OCI-LY7 (cell line): ENCODE measurements around the gene BLACAT1. TPM values are rescaled to one million over a fixed set of nuclear protein-coding genes. Genes with fewer than 3 reads are reported as not detected.
A peak's percentile ranks its signal among the peaks of the same experiment; 100 is the strongest.

Experiments
- BruUV-seq: library from RNA; stranded (reverse); fragments of 400-500 nt; replicated peaks from 2 replicates; lab custom pipeline; 2021; lab: Mats Ljungman, UMichigan
- CTCF ChIA-PET: fragments of 300-600 bp; sonication (Branson Sonifier 250); formaldehyde crosslinking; loops from one replicate; lab custom pipeline; 2022; ENCODE audit warnings: antibody characterized with exemption; ENCODE audit not compliant: unreplicated experiment; lab: Charles Lee
- POLR2A ChIA-PET: fragments of 300-600 bp; sonication (Branson Sonifier 250); formaldehyde crosslinking; loops from one replicate; lab custom pipeline; 2022; ENCODE audit warnings: antibody characterized with exemption; lab: Charles Lee
- DNase-seq: peaks from one replicate; pipeline ENCODE4 v3.0.0-alpha.2; 2015; ENCODE audit warnings: low spot score
- H2AFZ ChIP-seq: fragments of 200-600 bp; sonication (generic), shearing (Covaris generic); 2 replicates; pipeline ENCODE4 v1.6.1; 2014; ENCODE audit warnings: mild to moderate bottlenecking, antibody characterized with exemption, low read length, moderate library complexity
- H3K27ac ChIP-seq: fragments of 200-600 bp; sonication (generic); 2 replicates; pipeline ENCODE4 v1.5.1; 2014; ENCODE audit warnings: mixed run types, low read depth, mild to moderate bottlenecking, moderate library complexity, low read length, inconsistent platforms; ENCODE audit not compliant: poor library complexity, severe bottlenecking
- H3K36me3 ChIP-seq: fragments of 200-600 bp; sonication (generic); 2 replicates; pipeline ENCODE4 v1.6.1; 2014; ENCODE audit warnings: mild to moderate bottlenecking, antibody characterized with exemption, low read length, moderate library complexity, mixed read lengths; ENCODE audit not compliant: insufficient read depth
- H3K4me1 ChIP-seq: fragments of 200-600 bp; sonication (generic); 2 replicates; pipeline ENCODE4 v1.5.1; 2014; ENCODE audit warnings: mild to moderate bottlenecking, low read length; ENCODE audit not compliant: insufficient read depth, poor library complexity, severe bottlenecking
- H3K4me2 ChIP-seq: fragments of 200-600 bp; sonication (generic); 2 replicates; pipeline ENCODE4 v1.6.1; 2014; ENCODE audit warnings: mild to moderate bottlenecking, low read length
- H3K4me3 ChIP-seq: fragments of 200-600 bp; sonication (generic); 2 replicates; pipeline ENCODE4 v1.5.1; 2014; ENCODE audit warnings: mild to moderate bottlenecking, low read depth, low read length; ENCODE audit not compliant: poor library complexity, severe bottlenecking
- H3K79me2 ChIP-seq: fragments of 200-600 bp; sonication (generic); 2 replicates; pipeline ENCODE4 v1.6.1; 2016; ENCODE audit warnings: low read depth, mild to moderate bottlenecking, low read length, moderate library complexity, mixed read lengths; ENCODE audit not compliant: insufficient read depth
- H3K9me2 ChIP-seq: fragments of 200-600 bp; sonication (generic); 2 replicates; pipeline ENCODE4 v1.6.1; 2016; ENCODE audit warnings: mild to moderate bottlenecking, low read length, mixed read lengths; ENCODE audit not compliant: insufficient read depth
- H3K9me3 ChIP-seq: fragments of 200-600 bp; sonication (generic); 2 replicates; pipeline ENCODE4 v1.6.1; 2014; ENCODE audit warnings: mild to moderate bottlenecking, mixed run types, low read length, mixed read lengths
- H4K20me1 ChIP-seq: fragments of 200-600 bp; sonication (generic); 2 replicates; pipeline ENCODE4 v1.6.1; 2014; ENCODE audit warnings: mild to moderate bottlenecking, antibody characterized with exemption, low read length, moderate library complexity, mixed read lengths; ENCODE audit not compliant: insufficient read depth
- CTCF ChIP-seq: fragments of 200-600 bp; sonication (generic); conservative IDR thresholded peaks from 2 replicates; pipeline ENCODE4 v1.5.1; 2014; ENCODE audit warnings: mild to moderate bottlenecking, antibody characterized with exemption, low read length, moderate library complexity, mixed read lengths
- EZH2phosphoT487 ChIP-seq: fragments of 200-600 bp; sonication (generic); IDR thresholded peaks from 2 replicates; pipeline ENCODE4 v1.6.1; 2018; ENCODE audit warnings: low read depth, borderline replicate concordance, mild to moderate bottlenecking, mixed run types, antibody characterized with exemption, low read length, moderate library complexity, mixed read lengths
- intact Hi-C: fragments of 100-400 bp; cut with micrococcal nuclease; formaldehyde crosslinking; loops from one replicate; pipeline ENCODE4 v1.10.0; 2022; ENCODE audit not compliant: unreplicated experiment
- total RNA-seq, 2 experiments: library from RNA; depleted of rRNA in 1 of 2; stranded (reverse); fragments of >200 nt in 1 of 2; shearing (Covaris generic) in 1 of 2; gene quantifications; 2 replicates each; pipeline ENCODE4 v1.2.3, GENCODE V29; 2014 to 2022

BLACAT1 gene
- total RNA-seq, 2 experiments from 2014 or later, result 0.19 to 0.29 TPM

GRCh38 chr1:205456868-205457745, 1.3 kb upstream of the BLACAT1 start:
- intact Hi-C loops, result no loop called here
- H3K27ac ChIP-seq, result no peak overlapping the region
- CTCF ChIA-PET, result no interaction called here

GRCh38 chr1:205456383-205456867, 580 bp upstream of the BLACAT1 start:
- POLR2A ChIA-PET, result no interaction called here
- CTCF ChIA-PET, result no interaction called here
- Histone ChIP-seq H3K36me3 (no peaks in the 10 kb centered on the region), H3K4me1 (no peaks in the 10 kb centered on the region), H3K9me2 (no peaks in the 10 kb centered on the region), H3K4me3 (no peak overlapping the region), H2AFZ (no peak overlapping the region), H3K4me2 (no peak overlapping the region), H3K27ac (no peak overlapping the region), H3K79me2 (no peaks in the 10 kb centered on the region), H4K20me1 (no peaks in the 10 kb centered on the region), H3K9me3 (no peaks in the 10 kb centered on the region)
- intact Hi-C loops, result no loop called here
- TF ChIP-seq CTCF, result no peak
- TF ChIP-seq EZH2phosphoT487, result peak; percentile 92; the same call in 1 of the 2 replicates
- no TSS peak for BruUV-seq
- no peak for DNase-seq

More at GRCh38 chr1:205456868-205457745, 1.3 kb upstream of the BLACAT1 start:
- Histone ChIP-seq H3K36me3 (no peaks in the 10 kb centered on the region), H2AFZ (no peak overlapping the region), H3K4me2 (no peak overlapping the region), H3K9me2 (no peaks in the 10 kb centered on the region), H4K20me1 (no peaks in the 10 kb centered on the region), H3K79me2 (no peaks in the 10 kb centered on the region), H3K9me3 (no peaks in the 10 kb centered on the region), H3K4me1 (no peaks in the 10 kb centered on the region), H3K4me3 (no peak overlapping the region)
- no TSS peak for BruUV-seq
- DNase-seq, result no peak
- no peak; the same call in 1 of the 2 replicates for TF ChIP-seq EZH2phosphoT487
- TF ChIP-seq CTCF, result no peak
- POLR2A ChIA-PET, result interaction anchor here (0.6 kb wide), 1 partner anchor 296 kb away, joined by 4 read pairs; no protein-coding TSS in a partner anchor
